HG03520 (cell line): Measurements from ENCODE around the gene VAV2.

ENCODE experiments used
- ATAC-seq: cut with Tn5 transposase; IDR thresholded peaks from one replicate; pipeline ENCODE4 v1.9.1; 2021; ENCODE audit warnings: mild to moderate bottlenecking, moderate library complexity; ENCODE audit not compliant: unreplicated experiment

VAV2 gene

GRCh38 chr9:133735931-133736330, 256.2 kb downstream of the VAV2 start:
- ATAC-seq: no peak

GRCh38 chr9:133735415-133735775, 256.7 kb downstream of the VAV2 start:
- no peak for ATAC-seq

DNA sequence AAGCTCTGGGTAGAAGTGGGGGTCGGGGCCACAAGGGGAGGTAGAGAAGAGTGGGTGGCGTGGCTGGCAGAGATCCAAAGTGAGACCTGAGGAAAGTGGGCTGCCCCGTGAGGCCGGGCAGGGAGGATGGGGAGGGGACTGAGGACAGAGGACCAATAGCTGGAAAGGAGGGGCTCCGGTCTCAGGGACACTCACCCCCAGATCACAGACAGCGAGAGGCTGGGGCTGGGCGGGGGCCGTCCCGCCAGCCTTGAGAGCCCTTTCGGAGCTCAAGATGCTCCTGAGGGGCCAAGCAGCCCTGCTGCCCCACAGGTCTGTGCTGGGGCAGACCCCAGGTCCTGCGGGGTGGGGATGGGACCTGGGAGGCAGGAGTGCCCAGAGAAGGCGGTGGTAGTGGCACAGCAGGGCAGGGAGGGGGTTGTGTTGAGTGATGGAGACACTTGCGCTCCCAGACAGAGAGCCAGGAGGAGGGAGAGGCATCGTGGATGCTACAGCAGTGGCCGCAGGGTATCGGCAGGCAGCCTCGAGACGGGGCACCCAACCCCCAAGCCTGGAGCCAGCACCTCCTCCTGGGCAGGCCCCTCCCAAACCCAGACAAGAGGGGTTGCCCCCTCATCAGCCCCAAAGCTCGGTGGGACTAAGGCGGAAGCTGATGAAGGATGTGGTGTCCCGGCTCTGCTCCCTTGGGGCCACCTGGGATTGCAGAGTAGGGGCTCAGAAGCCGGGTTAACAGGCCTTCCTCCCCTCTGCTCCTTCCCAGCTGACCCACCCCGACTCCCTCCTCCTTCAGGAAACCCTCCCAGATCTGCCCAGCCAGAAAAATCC, 257.3 kb downstream of the VAV2 start:
- no peak for ATAC-seq

DNA sequence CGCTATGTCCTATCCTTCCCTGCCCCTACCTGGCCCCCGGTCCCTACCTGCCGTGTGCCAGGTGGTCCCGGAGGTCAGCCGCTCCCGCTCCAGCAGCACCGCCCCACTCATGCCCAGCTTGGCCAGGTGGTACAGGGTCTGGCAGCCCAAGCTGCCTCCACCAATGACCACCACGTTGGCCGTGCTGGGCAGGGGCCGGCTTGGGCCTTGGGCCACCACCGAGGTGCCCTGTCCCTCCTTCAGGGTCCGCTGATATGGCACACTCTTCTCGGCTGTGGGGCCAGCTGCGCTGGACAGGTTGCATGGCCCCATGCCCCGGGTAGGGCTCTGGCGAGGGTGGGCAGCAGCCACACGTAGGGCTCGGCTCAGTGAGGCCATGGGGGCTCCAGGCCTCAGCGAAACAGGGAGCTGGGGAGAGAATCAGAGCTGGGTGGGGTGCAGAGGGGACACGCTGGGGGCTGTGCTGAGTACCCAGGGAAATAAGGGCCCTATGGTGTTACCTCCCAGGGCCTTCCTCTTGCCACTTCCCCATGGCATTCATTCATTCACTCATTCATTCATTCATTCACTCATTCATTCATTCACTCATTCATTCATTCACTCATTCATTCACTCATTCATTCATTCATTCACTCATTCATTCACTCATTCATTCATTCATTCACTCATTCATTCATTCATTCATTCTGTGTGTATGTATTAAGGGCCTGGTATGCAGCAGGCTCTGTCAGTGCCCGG, 258.2 kb downstream of the VAV2 start:
- no peak for ATAC-seq

DNA sequence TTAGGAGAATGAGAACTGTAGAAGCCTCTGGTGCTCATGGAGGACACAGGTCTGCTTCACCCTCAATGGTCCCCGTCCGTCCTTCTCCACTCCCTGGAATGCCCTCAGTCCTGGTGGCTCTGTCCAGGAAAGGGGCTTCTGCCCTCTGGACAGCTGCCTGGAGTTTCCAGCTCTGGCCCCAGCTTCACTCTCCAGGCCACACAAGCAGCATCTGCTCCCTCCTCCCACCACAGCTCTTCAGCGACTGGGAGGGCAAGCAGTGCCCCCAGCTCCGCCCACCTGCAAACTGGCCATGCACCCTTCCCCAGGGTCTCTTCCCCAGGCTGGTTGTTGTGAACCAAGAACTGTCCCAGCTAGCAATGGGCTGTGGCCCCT, 258.7 kb downstream of the VAV2 start:
- no peak for ATAC-seq

- no peak for ATAC-seq
These were observed 259.3 kb downstream of the VAV2 start for GRCh38 chr9:133732639-133733408.

- ATAC-seq: no peak
These were observed 260.1 kb downstream of the VAV2 start for GRCh38 chr9:133731876-133732638.

- no peak for ATAC-seq
These were observed 261.0 kb downstream of the VAV2 start for GRCh38 chr9:133730994-133731715.

- ATAC-seq: no peak
These were observed 262.4 kb downstream of the VAV2 start for GRCh38 chr9:133729617-133730281.

DNA sequence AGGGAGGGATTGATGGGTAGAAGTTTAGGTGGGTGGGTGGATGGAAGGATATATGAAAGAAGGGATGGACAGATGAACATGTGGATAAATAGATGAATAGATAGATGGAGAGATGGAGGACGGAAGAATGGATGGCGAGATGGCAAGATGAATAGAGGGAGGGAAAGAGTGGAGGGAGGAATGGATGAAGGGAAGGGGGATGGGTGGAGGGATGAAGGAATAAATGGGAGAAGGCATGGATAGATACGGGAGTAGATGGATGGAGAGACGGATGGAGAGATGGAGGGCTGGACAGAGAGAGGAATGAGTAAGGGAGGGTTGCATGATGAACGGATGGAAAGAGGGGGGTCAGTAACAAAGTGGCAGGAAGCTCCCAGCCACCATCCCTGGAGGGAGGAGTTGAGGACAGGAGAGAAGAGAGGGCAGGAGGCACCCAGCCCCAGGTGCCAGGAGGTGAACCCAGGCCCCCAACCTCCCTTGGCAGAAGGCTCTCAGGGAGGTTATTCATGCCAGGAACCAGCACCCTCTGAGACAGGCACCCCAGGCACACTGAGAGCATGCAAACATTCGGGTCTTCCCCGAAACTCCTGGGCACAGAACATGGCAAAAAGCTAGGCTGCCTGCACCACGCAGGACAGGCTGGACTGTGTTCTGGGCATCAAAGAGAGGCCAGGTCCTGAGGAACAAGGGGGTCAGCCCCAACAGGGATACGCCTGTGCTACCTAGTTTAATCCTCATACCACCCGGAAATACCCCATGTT, 263.1 kb downstream of the VAV2 start:
- ATAC-seq: no peak

DNA sequence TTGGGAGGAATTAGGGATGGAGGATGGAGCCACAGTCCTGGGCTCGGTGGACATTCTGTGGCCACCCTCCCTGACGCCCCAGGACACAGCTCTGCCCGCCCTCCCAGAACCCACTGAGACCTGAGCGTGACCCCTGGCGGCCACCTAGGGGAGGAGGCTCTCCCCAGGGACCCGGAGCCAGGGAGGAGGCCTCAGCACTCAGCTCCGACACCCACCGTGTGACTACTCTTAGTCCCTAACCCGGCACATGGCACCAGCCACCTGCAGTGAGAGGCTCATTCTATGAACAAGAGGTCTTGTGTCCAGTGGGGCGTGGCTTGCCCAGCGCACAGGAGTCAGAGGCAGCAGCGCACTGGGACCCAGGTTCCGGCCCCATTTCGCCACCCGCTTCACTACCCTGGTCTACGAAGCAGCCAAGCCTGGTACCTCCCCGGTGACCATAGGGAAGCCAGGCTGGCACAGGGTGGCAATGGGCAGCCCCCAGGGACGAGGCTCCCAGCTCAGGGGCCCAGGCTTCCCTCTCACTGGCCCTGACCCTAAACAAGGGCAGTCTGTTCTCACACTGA, 264.2 kb downstream of the VAV2 start:
- ATAC-seq: no peak

DNA sequence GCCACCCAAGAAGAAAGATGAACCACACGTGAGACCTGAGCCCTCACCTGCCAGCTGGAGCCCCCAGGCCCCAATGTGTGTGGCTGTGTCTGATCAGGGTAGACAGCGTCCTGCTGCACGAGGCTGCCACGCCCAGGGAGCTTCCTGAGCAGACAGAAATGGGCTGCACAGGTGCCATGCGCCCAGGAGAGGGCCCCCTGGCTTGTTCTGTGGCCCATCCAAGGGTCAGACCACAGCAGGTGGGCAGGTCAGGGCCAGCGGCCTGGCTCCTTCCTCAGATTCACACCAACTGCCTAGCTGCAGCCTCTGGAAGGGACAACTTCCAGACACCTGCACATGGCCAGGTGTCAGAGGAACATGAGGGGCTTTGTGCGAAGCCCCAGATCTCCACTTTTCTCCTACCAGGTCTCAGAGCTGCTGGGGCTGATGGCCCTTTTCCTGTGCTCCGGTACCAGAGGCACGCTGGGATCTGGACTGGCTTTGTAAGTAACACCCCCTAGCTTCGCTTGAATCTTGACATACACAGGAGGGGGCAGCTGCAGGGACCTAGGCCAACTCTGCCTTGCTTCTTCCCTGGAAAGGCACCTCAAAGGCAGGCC, 264.7 kb downstream of the VAV2 start:
- ATAC-seq: no peak

GRCh38 chr9:133726401-133727276, 265.5 kb downstream of the VAV2 start:
- ATAC-seq: no peak

DNA sequence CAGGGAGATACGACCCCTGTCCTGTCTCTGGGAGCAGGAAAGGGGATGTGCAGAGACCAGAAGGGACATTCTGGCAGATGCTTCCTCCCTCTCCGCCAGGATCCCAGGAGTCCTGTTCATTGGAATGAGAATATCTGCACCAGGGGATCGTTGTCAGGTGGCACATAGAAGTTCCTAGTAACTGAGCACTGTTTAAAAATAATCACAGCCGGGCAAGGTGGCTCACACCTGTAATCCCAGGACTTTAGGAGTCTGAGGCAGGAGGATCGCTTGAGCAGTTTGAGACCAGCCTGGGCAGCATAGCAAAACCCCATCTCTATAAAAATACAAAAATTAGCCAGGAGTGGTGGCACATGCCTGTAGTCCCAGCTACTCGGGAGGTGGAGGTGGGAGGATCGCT, 266.2 kb downstream of the VAV2 start:
- no peak for ATAC-seq

- no peak for ATAC-seq
These were observed 273.4 kb downstream of the VAV2 start for GRCh38 chr9:133718563-133719315.
